Dedifferentiated amniotic fluid mesenchymal stem cell (primary cell): ENCODE data around the gene CLBA1.
"Not testable (repeated sequence)": the region's sequence is repeated elsewhere in the genome, so short reads cannot be mapped to it uniquely, and the experiment has no call there.

Experiments
- DNase-seq: peaks from one replicate; pipeline ENCODE4 v3.0.0-alpha.2; 2016; ENCODE audit errors: extremely low spot score

Gene CLBA1

GRCh38 chr14:105022276-105022670, 36.7 kb downstream of the CLBA1 start:
- no peak for DNase-seq

GRCh38 chr14:105023144-105023543, 37.6 kb downstream of the CLBA1 start:
- DNase-seq = no peak

- no peak for DNase-seq
These were observed 38.3 kb downstream of the CLBA1 start for GRCh38 chr14:105023791-105024480.

- no peak for DNase-seq
These were observed 39.8 kb downstream of the CLBA1 start for GRCh38 chr14:105025429-105025828.

GRCh38 chr14:105026033-105026785, 40.6 kb downstream of the CLBA1 start:
- no peak for DNase-seq

GRCh38 chr14:105026802-105027563, 41.4 kb downstream of the CLBA1 start:
- DNase-seq = no peak

- not testable (repeated sequence) for DNase-seq
These were observed 42.1 kb downstream of the CLBA1 start for GRCh38 chr14:105027718-105028117.

- no peak for DNase-seq
These were observed 42.8 kb downstream of the CLBA1 start for GRCh38 chr14:105028251-105028927.

- no peak for DNase-seq
These were observed 43.8 kb downstream of the CLBA1 start for GRCh38 chr14:105029402-105029801.

- no peak for DNase-seq
These were observed 44.6 kb downstream of the CLBA1 start for GRCh38 chr14:105030194-105030593.

GRCh38 chr14:105030836-105031396, 45.3 kb downstream of the CLBA1 start:
- no peak for DNase-seq

GRCh38 chr14:105032451-105032901, 46.9 kb downstream of the CLBA1 start:
- DNase-seq = not testable (repeated sequence)

- DNase-seq = not testable (repeated sequence)
These were observed 47.9 kb downstream of the CLBA1 start for GRCh38 chr14:105033412-105033900.

- no peak for DNase-seq
These were observed 48.9 kb downstream of the CLBA1 start for GRCh38 chr14:105034315-105035039.

- not testable (repeated sequence) for DNase-seq
These were observed 50.0 kb downstream of the CLBA1 start for GRCh38 chr14:105035616-105036015.

- no peak for DNase-seq
These were observed 54.0 kb downstream of the CLBA1 start for GRCh38 chr14:105039458-105040205.

- DNase-seq = no peak
These were observed 56.5 kb downstream of the CLBA1 start for GRCh38 chr14:105041841-105042765.

GRCh38 chr14:105042813-105043212, 57.2 kb downstream of the CLBA1 start:
- no peak for DNase-seq

GRCh38 chr14:105043641-105044040, 58.1 kb downstream of the CLBA1 start:
- no peak for DNase-seq
